ENCODE results near the gene IL36G.
"Not testable (repeated sequence)": the region's sequence is repeated elsewhere in the genome, so short reads cannot be mapped to it uniquely, and the experiment has no call there.

The IL36G gene
- 0 to 0.07 reads per million in 2 donors for total RNA-seq

DNA sequence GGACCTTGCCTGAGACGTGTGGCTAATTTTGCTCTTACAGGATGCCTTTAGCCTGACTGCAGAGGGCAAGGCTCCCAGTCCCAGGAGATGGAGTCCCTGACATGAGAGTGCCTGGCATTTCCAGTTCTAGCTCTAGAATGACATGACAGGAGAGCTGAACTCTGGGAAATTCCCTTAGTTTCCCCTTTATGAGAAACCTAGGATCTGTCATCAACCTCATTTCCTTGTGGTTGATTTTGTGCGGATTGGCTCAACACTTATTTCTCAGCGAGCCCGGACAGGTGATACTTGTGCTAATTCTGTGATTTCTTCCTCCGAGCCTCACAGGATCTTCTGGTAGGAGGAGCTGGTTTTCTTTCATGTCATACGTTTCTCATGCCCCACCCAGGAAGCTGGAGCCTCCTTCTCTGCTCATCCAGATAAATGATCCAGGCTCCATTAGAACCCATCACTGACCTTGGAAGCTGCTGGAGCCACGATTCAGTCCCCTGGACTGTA, at the start of gene IL36G:
Gene IL36G (plus strand): TSS at position 448 of the 498 bp plus-strand sequence. CDS start 633 bp downstream, outside the sequence.
- DNase-seq = no peak

DNA sequence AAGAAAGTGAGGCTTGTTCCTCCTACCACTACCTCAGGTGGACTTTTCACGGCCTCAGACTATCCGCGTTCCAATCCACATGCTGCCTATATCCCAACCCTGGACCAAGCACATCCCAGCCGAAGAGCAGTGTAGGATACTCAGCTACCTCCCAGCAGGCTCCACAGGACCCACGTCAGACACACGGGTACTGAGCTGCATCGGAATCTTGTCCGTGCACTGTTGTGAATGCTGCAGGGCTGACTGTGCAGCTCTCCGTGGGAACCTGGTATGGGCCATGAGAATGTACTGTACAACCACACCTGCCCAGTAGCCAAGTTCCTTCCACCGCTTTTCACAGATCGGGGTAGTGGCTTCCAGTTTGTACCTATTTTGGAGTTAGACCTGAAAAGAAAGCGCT, 44.5 kb upstream of the IL36G start:
- DNase-seq = no peak

DNA sequence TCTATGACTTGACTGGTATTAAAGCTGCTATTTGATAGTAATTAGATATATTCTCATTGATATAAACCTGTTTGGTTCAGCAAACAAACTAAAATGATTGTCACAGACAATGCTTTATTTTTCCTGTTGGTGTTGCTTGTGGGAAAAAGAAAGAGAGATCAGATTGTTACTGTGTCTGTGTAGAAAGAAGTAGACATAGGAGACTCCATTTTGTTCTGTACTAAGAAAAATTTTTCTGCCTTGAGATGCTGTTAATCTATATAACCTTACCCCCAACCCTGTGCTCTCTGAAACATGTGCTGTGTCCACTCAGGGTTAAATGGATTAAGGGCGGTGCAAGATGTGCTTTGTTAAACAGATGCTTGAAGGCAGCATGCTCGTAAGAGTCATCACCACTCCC, 43.7 kb upstream of the IL36G start:
- not testable (repeated sequence) for DNase-seq

DNA sequence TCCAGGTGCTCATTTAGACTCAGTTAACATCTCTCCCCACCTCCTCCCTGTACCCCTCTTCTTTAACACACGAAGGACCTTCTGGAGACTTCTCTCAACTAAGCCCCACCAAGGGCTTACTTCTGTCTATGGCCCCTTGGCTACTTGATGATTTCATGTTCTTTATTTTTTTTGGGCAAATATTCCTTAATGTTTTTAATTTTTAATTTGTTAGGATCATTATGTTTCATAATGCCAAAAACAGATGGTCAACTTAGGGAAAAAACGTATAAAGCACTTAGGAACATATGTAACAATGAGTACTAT, 40.9 kb upstream of the IL36G start:
- DNase-seq = no peak

DNA sequence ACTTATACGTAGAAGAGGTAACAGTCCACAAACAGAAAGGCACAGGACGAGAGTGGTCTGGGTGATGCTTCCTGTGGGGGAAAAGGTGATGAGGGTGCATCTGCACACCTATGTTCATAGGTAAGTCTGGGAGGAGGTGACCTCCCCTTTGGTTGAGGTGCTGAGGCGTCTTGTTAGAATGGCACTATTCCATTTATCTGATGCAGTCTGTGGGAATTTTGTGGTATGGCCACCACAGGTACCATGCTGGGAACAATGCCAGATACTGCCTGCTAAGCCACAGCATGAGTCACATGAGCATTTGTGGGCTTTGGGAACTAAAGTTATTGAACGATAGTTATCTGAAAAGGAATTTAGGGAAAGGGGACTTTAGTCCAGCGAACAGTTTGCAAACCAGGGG, 38.9 kb upstream of the IL36G start:
- no peak for DNase-seq

DNA sequence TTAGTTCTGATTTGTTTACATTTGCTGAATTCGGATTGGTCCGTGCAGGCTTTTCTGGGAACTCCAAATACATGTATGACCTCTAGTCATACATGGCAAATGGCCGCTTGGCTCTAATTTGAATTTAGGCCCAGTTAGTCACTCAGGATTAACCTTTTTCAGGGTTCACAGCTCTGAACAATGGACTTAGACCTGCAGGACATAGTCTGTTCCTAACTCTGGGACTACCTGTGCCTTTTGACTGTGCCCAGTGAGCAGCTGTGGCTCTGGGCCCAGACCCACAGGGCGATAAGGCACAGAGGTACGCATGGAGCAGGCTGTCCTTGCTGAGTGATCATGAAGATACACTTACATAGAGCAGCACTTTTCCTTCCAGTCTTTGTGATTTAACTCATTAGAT, 38.4 kb upstream of the IL36G start:
- no peak for DNase-seq

DNA sequence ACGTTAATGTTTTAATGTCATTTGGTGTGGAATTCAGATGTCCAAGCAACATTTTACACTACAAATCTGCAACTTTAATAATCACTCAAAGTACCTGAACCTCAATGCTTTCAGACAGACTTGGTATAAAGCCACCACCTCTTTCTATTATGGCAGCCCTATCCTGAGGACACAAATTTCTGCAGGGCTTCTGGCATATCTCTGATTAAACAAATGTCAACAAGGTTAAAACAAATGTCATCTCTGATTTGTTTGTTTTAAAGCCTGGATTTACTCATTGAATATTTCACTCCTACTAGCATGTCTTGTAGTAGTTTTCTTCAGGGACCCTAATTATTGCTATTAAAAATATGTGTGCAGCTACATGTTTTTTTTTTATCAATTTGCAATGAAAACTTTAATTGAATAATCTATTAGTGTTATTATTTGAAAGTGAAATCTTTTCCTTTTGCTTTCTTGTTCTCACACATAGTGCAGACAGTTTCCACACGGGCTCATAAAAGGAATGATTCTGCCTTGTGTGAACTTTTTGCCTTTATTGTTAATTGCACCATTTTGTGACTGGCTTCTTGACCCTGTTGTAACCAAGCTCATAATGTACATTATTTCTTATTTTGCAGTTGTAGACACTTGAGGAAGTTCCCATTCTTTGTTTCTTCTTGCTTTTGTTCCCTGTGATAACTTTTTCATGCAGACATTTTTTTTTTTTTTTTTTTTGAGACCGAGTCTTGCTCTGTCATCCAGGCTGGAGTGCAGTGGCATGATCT, 36.8 kb upstream of the IL36G start:
- DNase-seq = no peak

DNA sequence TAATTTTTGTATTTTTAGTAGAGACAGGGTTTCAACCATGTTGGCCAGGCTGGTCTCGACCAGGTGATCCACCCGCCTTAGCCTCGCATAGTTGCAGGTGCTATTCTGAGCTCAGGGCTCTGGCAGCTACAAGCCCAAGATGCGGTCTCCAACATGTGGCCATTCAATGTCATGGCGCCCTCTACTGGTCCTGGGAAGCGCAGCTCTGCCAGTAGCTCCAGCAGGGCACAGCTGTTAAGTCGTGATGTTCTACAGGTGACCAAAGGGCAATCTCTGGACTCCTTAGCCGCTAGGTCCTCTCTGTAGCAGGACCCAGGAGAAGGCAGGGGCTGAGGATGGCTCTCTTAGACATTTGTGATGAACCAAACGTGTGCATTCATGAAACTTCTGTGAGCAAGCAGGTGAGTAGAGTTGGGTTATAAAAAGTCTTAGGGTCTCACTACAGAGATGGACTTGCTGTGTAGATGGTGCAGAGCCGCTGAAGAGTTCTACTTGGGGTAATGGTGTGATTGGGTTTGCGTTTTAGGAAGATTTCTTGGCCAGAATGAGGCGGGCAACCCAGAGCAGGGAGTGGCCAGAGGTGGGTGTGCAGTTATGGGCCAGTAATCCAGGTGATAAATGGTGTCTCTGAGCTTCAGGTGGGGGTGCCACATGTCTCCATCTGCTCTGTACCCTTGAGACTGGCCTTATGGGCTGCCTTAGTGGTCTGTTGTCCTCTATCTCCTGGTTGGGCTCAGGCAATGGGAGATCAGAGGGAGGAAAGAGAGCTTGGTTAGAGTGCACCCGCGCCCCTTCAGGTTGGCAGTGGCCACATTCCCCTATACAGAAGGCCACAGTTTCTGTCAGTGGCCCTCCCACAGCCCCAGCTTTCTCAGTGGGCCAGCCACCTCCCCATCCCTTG, 35.8 kb upstream of the IL36G start:
- DNase-seq = peak; percentile 34

DNA sequence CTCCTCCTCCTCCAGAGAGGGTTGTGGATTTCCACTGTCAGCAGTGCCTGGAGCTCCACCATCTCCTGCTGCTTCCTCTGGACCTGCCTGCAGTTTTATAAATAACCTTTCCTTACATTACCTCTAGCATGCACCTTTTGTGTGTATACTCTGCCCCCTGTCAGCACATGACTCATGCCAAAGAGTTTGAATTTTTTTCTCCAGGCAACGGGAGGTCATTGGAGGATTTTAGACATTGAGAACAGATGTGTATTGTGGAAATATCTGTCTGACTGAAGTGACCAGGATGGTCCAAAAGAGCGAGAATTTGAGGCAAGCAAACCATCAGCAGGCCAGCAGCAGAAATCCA, 35.2 kb upstream of the IL36G start:
- DNase-seq = no peak

DNA sequence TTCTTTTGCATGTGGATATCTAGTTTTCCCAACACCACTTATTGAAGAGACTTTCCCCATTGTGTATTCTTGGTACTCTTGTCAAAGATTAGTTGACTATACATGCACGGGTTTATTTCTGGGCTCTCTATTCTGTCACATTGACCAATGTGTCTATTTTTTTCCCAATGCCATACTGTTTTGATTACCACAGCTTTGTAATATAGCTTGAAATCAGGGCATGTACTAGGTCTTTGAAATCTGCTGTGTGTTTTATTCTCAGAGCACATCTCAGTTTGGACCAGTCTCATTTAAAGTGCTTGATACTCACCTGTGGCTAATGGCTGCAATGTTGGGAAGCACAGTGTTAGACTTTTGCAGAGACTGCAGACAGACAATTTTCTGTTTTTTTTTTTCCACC, 32.8 kb upstream of the IL36G start:
- no peak for DNase-seq

DNA sequence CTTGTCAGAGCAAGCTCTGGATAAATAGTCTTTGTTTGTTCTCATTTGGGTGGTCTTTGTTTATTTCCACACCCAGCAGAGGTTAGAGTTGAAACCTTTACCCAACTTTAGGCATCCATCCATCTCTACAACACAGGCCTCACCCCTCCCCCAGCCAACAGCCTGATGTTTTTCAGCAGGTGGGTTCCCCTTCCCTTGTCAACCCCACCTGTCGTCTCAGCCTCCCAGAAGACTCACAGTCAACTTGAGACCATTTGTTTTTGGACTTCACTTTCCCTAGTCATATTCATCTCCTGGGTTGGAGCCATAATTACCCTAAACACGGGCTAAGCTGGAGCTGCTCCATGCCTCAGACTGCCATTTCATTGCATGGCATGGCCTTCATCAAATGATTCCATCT, 31.7 kb upstream of the IL36G start:
- DNase-seq = no peak

DNA sequence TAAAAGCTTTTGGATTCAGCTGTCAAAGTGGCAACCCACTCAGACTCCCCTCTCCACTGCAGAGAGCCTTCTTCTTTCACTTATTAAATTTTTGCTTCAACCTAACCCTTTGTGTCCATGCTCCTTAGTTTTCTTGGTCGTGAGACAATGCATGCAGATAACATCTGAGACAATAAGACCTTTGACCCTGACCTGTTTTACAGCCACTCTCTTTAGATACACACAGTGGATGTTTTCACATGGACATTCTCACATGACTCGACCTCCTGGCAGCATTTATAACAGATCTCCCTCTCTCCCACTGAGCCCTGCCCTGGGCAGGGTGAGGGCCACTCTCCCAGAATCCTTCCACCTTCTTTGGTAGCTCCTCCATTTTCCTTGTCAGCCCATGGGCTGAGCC, 30.4 kb upstream of the IL36G start:
- DNase-seq = no peak

DNA sequence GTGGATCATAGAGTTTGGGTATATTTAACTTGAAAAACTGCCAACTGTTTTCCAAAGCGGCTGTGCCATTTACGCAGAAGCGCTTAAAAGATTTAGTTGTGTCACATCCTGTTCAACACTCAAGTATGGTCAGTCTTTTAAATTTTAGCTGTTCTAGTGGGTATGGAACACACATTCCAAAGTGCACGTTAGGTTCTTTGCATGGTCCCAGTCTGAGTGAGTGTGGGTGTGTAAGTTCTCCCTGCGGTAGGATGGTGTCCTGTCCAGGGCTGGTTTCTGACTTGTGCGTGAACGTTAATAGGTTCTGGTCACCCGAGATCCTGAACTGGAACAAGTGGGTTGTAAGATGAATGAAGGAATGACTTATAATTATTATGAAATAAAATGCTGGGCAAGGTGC, 28.4 kb upstream of the IL36G start:
- no peak for DNase-seq

DNA sequence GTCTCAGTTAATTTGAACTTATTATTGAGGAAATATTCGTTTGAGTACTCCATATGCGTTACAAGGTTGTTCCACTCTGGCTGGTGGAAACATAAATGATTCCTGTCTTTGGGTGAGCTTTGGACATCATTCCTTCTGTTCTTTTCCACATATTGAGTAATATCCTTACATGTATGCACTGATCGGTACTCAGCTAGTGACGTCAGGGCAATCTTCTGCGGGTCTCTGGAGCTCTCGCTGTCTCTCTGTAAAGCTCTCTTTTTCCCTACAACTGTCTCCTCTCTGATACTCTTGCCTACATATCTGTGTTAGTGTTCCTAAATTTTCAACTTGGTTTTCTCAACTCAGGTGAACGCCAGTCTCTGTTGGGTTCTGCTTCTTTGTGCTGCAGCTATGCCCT, 23.4 kb upstream of the IL36G start:
- no peak for DNase-seq

DNA sequence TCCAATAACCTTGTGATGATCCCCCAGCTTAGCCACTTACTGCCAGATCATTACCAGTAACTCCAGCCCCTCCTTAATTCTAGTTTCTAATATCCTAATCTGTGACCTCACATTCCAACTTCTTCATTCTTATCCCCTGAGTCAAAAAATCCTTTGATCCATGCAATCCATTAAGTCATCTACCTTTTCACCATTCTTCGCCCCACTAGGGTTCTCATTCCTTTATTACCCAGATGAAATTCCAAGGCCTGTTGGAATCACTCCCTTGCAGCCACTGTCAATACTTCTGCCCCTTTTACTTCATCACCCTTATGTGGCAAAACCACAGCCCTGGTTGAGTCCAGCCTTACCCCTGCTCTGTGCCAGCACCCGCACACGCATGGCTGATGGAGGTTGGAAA, 20.3 kb upstream of the IL36G start:
- DNase-seq = no peak

DNA sequence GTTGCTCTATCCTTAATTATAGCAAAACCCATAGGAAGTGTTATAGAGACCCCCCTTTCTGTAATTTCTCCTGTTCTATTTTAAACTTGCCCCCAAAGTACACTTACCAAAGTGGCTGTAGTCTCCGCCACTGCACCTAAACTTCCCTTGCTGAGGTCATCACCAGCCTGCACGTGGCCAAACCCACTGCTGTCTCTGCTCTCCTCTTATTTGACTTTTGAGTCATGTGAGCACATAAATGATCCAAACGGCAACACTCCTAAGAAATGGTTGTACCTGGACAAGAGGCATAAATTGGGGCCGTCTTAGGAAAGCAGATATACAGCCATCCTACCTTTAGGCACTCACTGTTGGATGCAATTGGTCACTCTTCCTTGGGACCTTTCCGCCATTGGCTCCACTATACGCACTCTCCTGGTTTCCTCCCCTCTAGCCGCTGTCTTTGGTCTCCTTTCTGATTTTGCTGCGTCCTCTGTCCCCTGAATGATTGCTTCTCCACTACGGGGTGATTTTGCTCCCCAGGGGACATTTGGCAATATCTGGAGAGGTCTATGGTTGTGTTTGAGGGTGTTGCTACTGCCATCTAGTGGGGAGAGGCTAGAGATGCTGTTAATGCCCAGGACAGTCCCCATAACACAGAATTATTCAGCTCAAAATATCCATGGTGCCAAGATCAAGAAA, 19.2 kb upstream of the IL36G start:
- DNase-seq = peak; percentile 3

DNA sequence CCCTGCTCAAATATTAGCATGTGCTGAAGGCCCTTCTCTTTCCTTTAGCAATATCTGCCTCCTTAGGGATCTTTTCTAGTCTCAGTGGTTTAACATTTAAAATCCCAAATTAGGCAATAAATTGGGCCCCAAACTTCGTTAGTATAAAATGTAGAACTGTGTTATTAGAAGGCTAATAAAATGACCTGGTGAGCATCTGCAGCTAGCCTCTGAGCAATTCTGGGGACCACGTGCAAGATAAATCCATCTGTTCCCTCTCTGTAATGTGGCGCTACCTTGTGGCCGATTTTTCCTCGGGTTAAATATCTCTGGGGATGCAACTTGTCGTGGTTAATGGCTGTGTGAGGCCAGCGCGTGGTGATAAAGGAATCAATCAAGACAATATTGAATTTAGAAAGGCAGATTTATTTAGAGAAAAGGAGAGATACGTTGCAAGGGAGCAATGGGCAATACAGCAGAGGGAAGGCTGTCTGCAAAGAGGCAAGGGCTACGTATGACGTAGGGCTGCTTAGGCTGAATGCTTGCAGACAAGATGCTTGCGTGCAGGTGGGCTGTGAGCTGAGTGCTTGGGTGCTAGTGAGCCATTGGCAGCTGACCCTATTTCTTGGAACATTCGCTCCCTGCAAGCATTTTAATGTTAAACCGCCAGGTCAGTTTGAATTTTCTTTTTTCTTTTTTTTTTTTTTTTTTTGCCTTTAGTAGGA, 18.5 kb upstream of the IL36G start:
- DNase-seq = no peak

DNA sequence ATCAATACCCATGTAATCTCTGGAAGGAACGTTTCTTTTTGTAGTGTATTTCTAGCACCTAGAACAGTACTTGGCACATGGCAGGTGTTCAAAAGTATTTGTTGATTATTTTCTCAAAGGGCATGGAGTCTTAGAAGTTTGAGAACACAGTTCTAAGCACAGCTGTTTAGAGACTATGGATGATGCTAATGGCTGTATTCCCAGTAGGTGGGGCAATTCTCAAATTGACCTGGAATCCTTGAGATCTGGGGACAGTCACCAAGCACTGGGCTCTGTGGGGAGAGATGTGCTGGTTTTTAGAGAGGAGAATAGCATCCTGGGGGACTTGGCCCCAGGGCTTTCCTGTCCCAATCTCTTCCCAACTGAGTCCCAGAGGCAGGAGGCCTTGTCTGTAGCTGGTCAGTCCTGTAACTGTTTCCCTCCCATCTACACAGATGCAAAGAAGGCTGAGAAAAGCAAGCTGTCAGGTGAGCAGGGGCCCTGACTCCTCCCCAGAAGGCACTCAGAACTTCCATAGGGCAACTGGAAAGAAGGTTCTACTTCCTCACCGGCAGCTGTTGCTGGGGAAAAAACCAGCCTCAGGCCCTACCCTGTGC, 17.5 kb upstream of the IL36G start:
- no peak for DNase-seq

DNA sequence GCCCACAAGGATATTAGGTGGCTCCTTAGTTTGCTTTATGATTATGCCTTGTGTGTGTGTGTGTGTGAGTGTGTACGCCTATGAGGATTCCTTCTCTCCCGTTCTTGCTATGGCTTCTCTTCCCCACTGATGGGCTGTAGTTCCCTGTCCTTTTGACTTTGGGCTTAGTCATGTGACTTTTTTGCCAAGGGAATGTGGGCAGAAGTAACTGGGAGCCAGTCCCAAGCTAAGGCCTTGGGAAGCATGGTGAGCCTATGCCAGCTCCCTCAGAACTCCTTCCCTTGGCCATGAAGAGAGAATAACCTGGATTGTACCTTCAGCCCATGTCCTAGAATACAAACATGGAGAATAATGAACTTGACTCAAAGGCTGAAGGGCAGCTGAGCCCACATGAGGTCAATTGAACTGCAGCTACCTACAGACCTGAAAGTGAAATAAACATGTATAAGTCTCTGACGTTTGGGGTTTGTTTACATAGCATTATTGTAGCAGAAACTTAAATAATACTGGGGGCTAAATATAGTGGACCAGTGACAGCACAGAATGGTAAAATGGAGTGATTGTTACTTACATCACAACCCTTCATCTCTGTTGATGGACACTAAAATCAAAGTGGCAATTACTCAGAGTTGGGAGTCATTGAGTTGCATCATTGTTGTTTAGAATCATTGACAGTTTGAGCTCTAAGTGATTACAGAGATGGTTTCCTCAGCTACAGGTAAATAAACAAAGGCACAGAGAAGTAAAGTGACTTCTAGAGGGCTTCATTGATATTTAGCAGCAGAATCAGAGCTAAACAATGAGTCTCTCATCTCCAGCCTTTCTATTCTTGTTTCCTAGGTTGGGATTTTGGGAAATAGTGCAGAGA, 15.3 kb upstream of the IL36G start:
- DNase-seq = no peak

DNA sequence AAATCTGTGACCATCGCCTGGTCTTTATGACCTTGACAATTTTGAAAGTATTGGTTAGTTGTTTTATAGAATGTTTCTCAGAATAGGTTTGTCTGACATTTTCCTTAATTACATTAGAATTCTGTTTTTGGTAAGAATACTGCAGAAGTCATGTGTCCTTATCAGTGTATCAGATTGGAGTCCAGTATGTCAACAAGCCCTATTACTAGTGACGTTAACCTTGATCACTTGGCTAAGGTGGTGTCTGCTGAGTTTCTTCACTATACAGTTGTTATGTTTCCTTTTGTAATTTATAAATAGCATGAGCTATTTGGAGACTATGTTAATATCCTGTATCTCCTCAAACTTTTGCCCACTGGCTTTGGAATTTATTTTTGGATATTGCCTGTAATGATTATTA, 10.8 kb upstream of the IL36G start:
- no peak for DNase-seq

DNA sequence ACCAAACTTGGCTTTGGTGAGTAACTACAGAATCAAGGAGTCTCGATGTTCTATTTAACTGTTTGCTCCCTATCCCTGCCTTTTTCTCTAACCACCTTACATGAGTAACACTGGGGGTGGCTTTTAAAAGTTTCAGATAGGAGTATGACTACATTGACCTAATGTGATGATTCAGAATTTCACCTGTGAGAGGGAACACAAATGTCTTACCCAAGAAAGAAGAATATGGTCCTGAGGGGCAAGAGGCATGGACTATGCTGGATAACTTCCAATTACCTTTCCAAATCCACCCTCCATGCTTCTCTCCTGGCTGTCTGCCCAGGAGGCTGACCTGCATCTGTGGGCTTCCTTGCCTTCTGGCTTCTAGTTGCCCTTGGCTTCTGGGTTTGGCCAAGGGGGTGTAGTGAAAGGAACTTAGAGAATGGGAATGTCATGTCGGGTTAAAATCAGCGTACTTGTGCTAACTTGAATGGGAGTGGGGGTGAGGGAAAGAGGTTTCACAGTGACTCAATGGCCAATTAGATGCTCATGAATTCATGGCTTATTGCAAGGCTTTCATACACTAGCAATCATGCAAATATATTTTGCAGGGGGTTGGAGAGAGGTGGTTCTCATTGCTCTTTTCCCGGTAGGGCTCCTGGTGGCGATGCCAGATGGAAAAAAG, 5.3 kb upstream of the IL36G start:
- no peak for DNase-seq

Data from T-helper 9 cell (primary cell).